SK-N-SH (cell line): Measurements from ENCODE around the gene SPDYE8.
"Not testable (repeated sequence)": the region's sequence is repeated elsewhere in the genome, so short reads cannot be mapped to it uniquely, and the experiment has no call there.

ENCODE experiments used
- CTCF ChIP-seq: fragments of 200-600 bp; sonication (generic); IDR thresholded peaks from 2 replicates; pipeline ENCODE4 v1.6.1; 2017; ENCODE audit warnings: antibody characterized with exemption, mild to moderate bottlenecking, moderate library complexity
- FOXJ3 ChIP-seq: sonication (generic); formaldehyde crosslinking; IDR thresholded peaks from 2 replicates; pipeline ENCODE4 v1.5.1; 2020; ENCODE audit warnings: mild to moderate bottlenecking, missing genetic modification reagents
- FOXM1 ChIP-seq: IDR thresholded peaks from 2 replicates; pipeline ENCODE4 v1.4.0; 2012; ENCODE audit warnings: low read depth, mild to moderate bottlenecking
- NFIC ChIP-seq: IDR thresholded peaks from 2 replicates; pipeline ENCODE4 v1.4.0; 2012; ENCODE audit warnings: borderline replicate concordance
- POLR2AphosphoS5 ChIP-seq: IDR thresholded peaks from 2 replicates; pipeline ENCODE4 v1.6.1; 2012; ENCODE audit warnings: low read depth, low read length
- RAD21 ChIP-seq: IDR thresholded peaks from 2 replicates; pipeline ENCODE4 v1.6.1; 2012; ENCODE audit warnings: mild to moderate bottlenecking, low read length
- SMC3 ChIP-seq: IDR thresholded peaks from 2 replicates; pipeline ENCODE4 v1.6.1; 2012; ENCODE audit warnings: low read depth, low read length, improper control_type of control experiment
- TAF1 ChIP-seq: IDR thresholded peaks from 2 replicates; pipeline ENCODE4 v1.6.1; 2012; ENCODE audit warnings: low read depth, mild to moderate bottlenecking, low read length, moderate library complexity, borderline replicate concordance

- not testable (repeated sequence) for TF ChIP-seq FOXJ3, CTCF, SMC3, NFIC, POLR2AphosphoS5, TAF1, RAD21, FOXM1
Observed at GRCh38 chr7:72997447-72997846, 32.1 kb downstream of the SPDYE8 start.
